HUES48 (cell line): ENCODE results near the gene ARX.

ENCODE experiments used
- H3K27ac ChIP-seq: one replicate; pipeline ENCODE4 v1.7.0; 2013; ENCODE audit warnings: low read depth, low read length, inconsistent platforms
- H3K27me3 ChIP-seq: 2 replicates; pipeline ENCODE4 v1.6.1; 2013; ENCODE audit warnings: mild to moderate bottlenecking, low read length; ENCODE audit not compliant: control insufficient read depth, insufficient read depth
- H3K36me3 ChIP-seq: 2 replicates; pipeline ENCODE4 v1.6.1; 2013; ENCODE audit warnings: low read length; ENCODE audit not compliant: control insufficient read depth, insufficient read depth
- H3K4me1 ChIP-seq: 2 replicates; pipeline ENCODE4 v1.6.1; 2013; ENCODE audit warnings: mild to moderate bottlenecking, low read length; ENCODE audit not compliant: control insufficient read depth, insufficient read depth
- H3K4me3 ChIP-seq: 2 replicates; pipeline ENCODE4 v1.5.1; 2013; ENCODE audit warnings: mild to moderate bottlenecking, low read depth, low read length
- H3K9ac ChIP-seq: 2 replicates; pipeline ENCODE4 v1.6.1; 2013; ENCODE audit warnings: mild to moderate bottlenecking, low read depth, low read length, moderate library complexity
- H3K9me3 ChIP-seq: 2 replicates; pipeline ENCODE4 v1.6.1; 2013; ENCODE audit warnings: low read length; ENCODE audit not compliant: control insufficient read depth, insufficient read depth

The ARX gene

DNA sequence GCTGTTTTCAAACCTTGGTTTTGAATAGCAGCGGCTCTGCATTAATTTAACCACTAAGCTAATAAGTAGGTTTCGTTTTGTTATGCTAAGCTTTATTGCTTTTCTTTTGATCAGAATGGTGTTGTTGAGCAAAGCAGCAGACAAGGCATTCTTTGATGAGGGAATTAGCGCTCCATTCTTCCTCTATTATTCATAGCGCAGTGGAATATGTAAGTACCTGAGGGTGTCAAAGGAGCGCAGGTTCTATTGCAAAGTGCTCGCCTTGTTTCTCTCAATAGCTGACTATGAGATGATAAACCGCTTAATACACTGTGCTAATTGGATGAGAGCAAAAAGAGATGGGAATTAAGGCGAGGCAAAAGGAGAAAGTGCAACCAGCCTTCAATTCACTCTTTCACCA, 16.3 kb downstream of the ARX start:
- Histone ChIP-seq H3K9me3 (no peaks in the 10 kb centered on the region), H3K9ac (no peak overlapping the region), H3K27ac (no peak overlapping the region), H3K4me1 (peaks cover 77% of the 10 kb centered on the region), H3K36me3 (no peaks in the 10 kb centered on the region), H3K4me3 (peak overlapping the region; percentile 10; the same call in 1 of the 2 replicates), H3K27me3 (peaks cover 86% of the 10 kb centered on the region)

- H3K4me3 ChIP-seq = no peak overlapping the region
- H3K27me3 ChIP-seq = peaks cover 53% of the 10 kb centered on the region
- H3K4me1 ChIP-seq = peaks cover 80% of the 10 kb centered on the region
- H3K27ac ChIP-seq = no peak overlapping the region
- no peaks in the 10 kb centered on the region for H3K36me3 ChIP-seq
- no peaks in the 10 kb centered on the region for H3K9me3 ChIP-seq
- no peak overlapping the region for H3K9ac ChIP-seq
These were observed 19.6 kb downstream of the ARX start for GRCh38 chrX:24996096-24996709.

GRCh38 chrX:24993879-24994278, 21.9 kb downstream of the ARX start:
- Histone ChIP-seq H3K9me3 (no peaks in the 10 kb centered on the region), H3K4me1 (peaks cover 70% of the 10 kb centered on the region), H3K27me3 (peaks cover 30% of the 10 kb centered on the region), H3K9ac (no peak overlapping the region), H3K27ac (no peak overlapping the region), H3K36me3 (no peaks in the 10 kb centered on the region), H3K4me3 (no peak overlapping the region)

GRCh38 chrX:24990535-24990934, 25.2 kb downstream of the ARX start:
- peaks cover 6% of the 10 kb centered on the region for H3K27me3 ChIP-seq
- no peak overlapping the region for H3K9ac ChIP-seq
- H3K4me1 ChIP-seq = peaks cover 43% of the 10 kb centered on the region
- no peak overlapping the region for H3K4me3 ChIP-seq
- no peak overlapping the region for H3K27ac ChIP-seq
- H3K9me3 ChIP-seq = no peaks in the 10 kb centered on the region
- no peaks in the 10 kb centered on the region for H3K36me3 ChIP-seq

DNA sequence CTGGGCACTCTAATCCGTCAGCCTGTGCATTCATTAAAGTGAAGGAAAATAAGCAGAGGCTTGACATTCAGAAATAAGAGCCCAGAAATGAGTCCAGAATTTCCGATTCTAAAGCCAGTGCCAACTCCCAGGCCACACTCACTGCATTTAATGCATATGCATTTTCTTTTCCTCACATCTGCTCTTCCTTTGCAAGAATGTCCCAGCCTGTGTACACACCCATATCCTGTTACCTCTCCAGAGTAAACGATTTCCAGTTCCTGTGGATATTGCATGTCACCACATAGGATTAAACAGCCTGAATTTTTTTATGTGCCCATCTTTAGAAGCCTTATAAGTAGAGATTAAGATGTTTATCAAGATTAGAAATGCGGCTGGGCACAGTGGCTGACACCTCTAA, 27.5 kb downstream of the ARX start:
- no peak overlapping the region for H3K9ac ChIP-seq
- no peaks in the 10 kb centered on the region for H3K27me3 ChIP-seq
- peaks cover 24% of the 10 kb centered on the region for H3K4me1 ChIP-seq
- H3K9me3 ChIP-seq = no peaks in the 10 kb centered on the region
- H3K36me3 ChIP-seq = no peaks in the 10 kb centered on the region
- no peak overlapping the region for H3K4me3 ChIP-seq
- H3K27ac ChIP-seq = no peak overlapping the region

GRCh38 chrX:24987731-24988130, 28.0 kb downstream of the ARX start:
- Histone ChIP-seq H3K4me1 (peaks cover 20% of the 10 kb centered on the region), H3K27ac (no peak overlapping the region), H3K9me3 (no peaks in the 10 kb centered on the region), H3K9ac (no peak overlapping the region), H3K4me3 (no peak overlapping the region), H3K27me3 (no peaks in the 10 kb centered on the region), H3K36me3 (no peaks in the 10 kb centered on the region)

GRCh38 chrX:24985120-24985519, 30.6 kb downstream of the ARX start:
- Histone ChIP-seq H3K4me3 (no peak overlapping the region), H3K27me3 (no peaks in the 10 kb centered on the region; the same call in 1 of the 2 replicates), H3K36me3 (no peaks in the 10 kb centered on the region), H3K27ac (no peak overlapping the region), H3K9ac (no peak overlapping the region), H3K9me3 (no peaks in the 10 kb centered on the region), H3K4me1 (peaks cover 7% of the 10 kb centered on the region)

GRCh38 chrX:24983931-24984330, 31.8 kb downstream of the ARX start:
- Histone ChIP-seq H3K9ac (no peak overlapping the region), H3K9me3 (no peaks in the 10 kb centered on the region), H3K27ac (no peak overlapping the region), H3K27me3 (no peaks in the 10 kb centered on the region; the same call in 1 of the 2 replicates), H3K36me3 (no peaks in the 10 kb centered on the region), H3K4me3 (no peak overlapping the region), H3K4me1 (peaks cover 6% of the 10 kb centered on the region; the same call in 1 of the 2 replicates)

GRCh38 chrX:24982306-24982965, 33.3 kb downstream of the ARX start:
- Histone ChIP-seq H3K4me1 (peaks cover 6% of the 10 kb centered on the region; the same call in 1 of the 2 replicates), H3K36me3 (no peaks in the 10 kb centered on the region), H3K4me3 (no peak overlapping the region), H3K27me3 (no peaks in the 10 kb centered on the region; the same call in 1 of the 2 replicates), H3K9ac (no peak overlapping the region), H3K27ac (no peak overlapping the region), H3K9me3 (no peaks in the 10 kb centered on the region)

DNA sequence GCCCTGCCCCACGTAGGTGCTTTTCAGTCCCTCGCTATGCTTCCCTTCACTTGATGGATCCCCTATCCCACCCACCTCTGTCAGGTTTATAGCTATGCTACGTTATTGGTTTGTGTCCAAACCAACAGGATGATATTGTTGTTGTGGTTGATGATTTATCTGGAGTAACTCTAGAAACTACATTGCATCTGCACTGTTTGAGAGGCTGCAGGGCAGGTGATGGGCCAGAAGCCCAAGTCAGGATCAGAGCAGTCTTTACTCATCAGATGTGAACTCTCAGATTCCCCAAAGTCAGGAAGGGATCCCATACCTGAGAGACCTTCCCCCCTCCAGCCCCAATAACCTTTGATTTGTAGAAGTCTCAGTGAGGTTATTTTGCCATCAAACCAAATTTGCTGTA, 34.7 kb downstream of the ARX start:
- Histone ChIP-seq H3K9ac (no peak overlapping the region), H3K36me3 (no peaks in the 10 kb centered on the region), H3K27ac (no peak overlapping the region), H3K9me3 (no peaks in the 10 kb centered on the region), H3K4me1 (peaks cover 6% of the 10 kb centered on the region; the same call in 1 of the 2 replicates), H3K4me3 (no peak overlapping the region), H3K27me3 (no peaks in the 10 kb centered on the region; the same call in 1 of the 2 replicates)

DNA sequence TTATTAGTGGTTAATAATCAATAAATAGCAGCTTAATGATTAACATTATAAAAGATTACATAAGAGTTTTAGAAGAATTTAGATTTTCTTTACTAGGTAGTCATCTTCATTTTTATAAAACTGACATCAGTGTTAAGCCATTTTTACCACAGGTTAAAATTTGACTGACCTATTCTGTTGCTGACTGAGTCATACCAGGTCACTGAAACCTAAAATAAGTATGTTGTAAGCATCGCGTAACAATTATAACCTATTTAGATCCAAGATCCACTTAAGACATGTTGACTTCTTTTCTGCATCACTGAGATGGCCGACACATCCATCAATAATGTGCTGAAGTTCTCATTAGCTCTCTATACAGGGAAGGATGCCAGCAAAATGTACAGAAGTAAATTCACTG, 36.7 kb downstream of the ARX start:
- H3K9me3 ChIP-seq = no peaks in the 10 kb centered on the region
- no peak overlapping the region for H3K4me3 ChIP-seq
- H3K27me3 ChIP-seq = no peaks in the 10 kb centered on the region; the same call in 1 of the 2 replicates
- no peak overlapping the region for H3K27ac ChIP-seq
- H3K9ac ChIP-seq = no peak overlapping the region
- no peaks in the 10 kb centered on the region for H3K36me3 ChIP-seq
- H3K4me1 ChIP-seq = peaks cover 6% of the 10 kb centered on the region; the same call in 1 of the 2 replicates
